Lower lobe of right lung (tissue), 2 donors: ENCODE results near the gene DENND2A. TPM values are rescaled to one million over a fixed set of nuclear protein-coding genes. Genes with fewer than 3 reads are reported as not detected.

Source experiments
- ATAC-seq, 2 donors: fragments of 200-7000 bp; cut with Tn5 transposase; one replicate each; pipeline ENCODE4 v1.9.1; 2020 to 2022; ENCODE audit warnings: mild to moderate bottlenecking in 2 of 2, moderate library complexity in 2 of 2
- DNase-seq: peaks from one replicate; pipeline ENCODE4 v3.0.0-alpha.2; 2020
- H3K27ac ChIP-seq: fragments of 200-600 bp; one replicate; pipeline ENCODE4 v1.8.0; 2022
- H3K27me3 ChIP-seq: fragments of 200-600 bp; one replicate; pipeline ENCODE4 v1.8.0; 2022; ENCODE audit warnings: low read depth
- H3K36me3 ChIP-seq: fragments of 200-600 bp; one replicate; pipeline ENCODE4 v1.8.0; 2022; ENCODE audit warnings: mild to moderate bottlenecking
- H3K4me1 ChIP-seq: fragments of 200-600 bp; one replicate; pipeline ENCODE4 v1.8.0; 2022
- H3K4me3 ChIP-seq: fragments of 200-600 bp; one replicate; pipeline ENCODE4 v1.8.0; 2022; ENCODE audit warnings: mild to moderate bottlenecking
- H3K9me3 ChIP-seq: fragments of 200-600 bp; one replicate; pipeline ENCODE4 v1.8.0; 2022
- CTCF ChIP-seq: fragments of 200-600 bp; IDR thresholded peaks from one replicate; pipeline ENCODE4 v1.8.0; 2022; ENCODE audit warnings: antibody characterized with exemption, mild to moderate bottlenecking
- intact Hi-C: fragments of 100-400 bp; cut with DNase I; formaldehyde crosslinking; loops from one replicate; pipeline ENCODE4 v1.11.0; 2022
- total RNA-seq: library from RNA; stranded (reverse); fragmentation: NEBNext Ultra II Directional; extraction: Animal tissue kit (Norgen Biotek cat#: 25700); gene quantifications from one replicate; pipeline ENCODE4 v1.2.1, GENCODE V29; 2021
- donor health status: DM: no; HTN: yes; CAD: no; lungs with severe emphysema.

Gene DENND2A
- total RNA-seq, 1 donor from 2014 or later, result 19.0 TPM

- Histone ChIP-seq H3K4me3 (no peak overlapping the region), H3K4me1 (no peaks in the 10 kb centered on the region), H3K27me3 (no peaks in the 10 kb centered on the region), H3K36me3 (no peaks in the 10 kb centered on the region), H3K27ac (no peak overlapping the region), H3K9me3 (no peaks in the 10 kb centered on the region)
- intact Hi-C loops, result no loop called here
- TF ChIP-seq CTCF, result no peak
- ATAC-seq, result no peak
- no peak for DNase-seq
Observed at GRCh38 chr7:140600341-140600740, 40.3 kb downstream of the DENND2A start.

GRCh38 chr7:140597428-140597949 is 43.1 kb downstream of the DENND2A start:
- no peaks in the 10 kb centered on the region for H3K36me3 ChIP-seq
- TF ChIP-seq CTCF, result no peak
- H3K9me3 ChIP-seq, result no peaks in the 10 kb centered on the region
- intact Hi-C loops, result no loop called here
- H3K4me1 ChIP-seq, result no peaks in the 10 kb centered on the region
- H3K27me3 ChIP-seq, result no peaks in the 10 kb centered on the region
- no peak overlapping the region for H3K27ac ChIP-seq
- ATAC-seq (no peak), DNase-seq (no peak)
- H3K4me3 ChIP-seq, result no peak overlapping the region

- ATAC-seq (no peak), DNase-seq (no peak)
- no peaks in the 10 kb centered on the region for H3K27me3 ChIP-seq
- no peak overlapping the region for H3K4me3 ChIP-seq
- no peak for TF ChIP-seq CTCF
- no peaks in the 10 kb centered on the region for H3K36me3 ChIP-seq
- intact Hi-C loops, result no loop called here
- no peaks in the 10 kb centered on the region for H3K4me1 ChIP-seq
- no peaks in the 10 kb centered on the region for H3K9me3 ChIP-seq
- H3K27ac ChIP-seq, result peak overlapping the region; percentile 28
Observed at GRCh38 chr7:140596519-140597427, 43.8 kb downstream of the DENND2A start.

GRCh38 chr7:140595468-140596092 is 45.0 kb downstream of the DENND2A start:
- no peaks in the 10 kb centered on the region for H3K4me1 ChIP-seq
- ATAC-seq (no peak), DNase-seq (no peak)
- H3K4me3 ChIP-seq, result no peak overlapping the region
- H3K27ac ChIP-seq, result no peak overlapping the region
- no peaks in the 10 kb centered on the region for H3K36me3 ChIP-seq
- H3K27me3 ChIP-seq, result no peaks in the 10 kb centered on the region
- intact Hi-C loops, result no loop called here
- H3K9me3 ChIP-seq, result no peaks in the 10 kb centered on the region
- no peak for TF ChIP-seq CTCF

- Histone ChIP-seq H3K36me3 (no peaks in the 10 kb centered on the region), H3K27me3 (no peaks in the 10 kb centered on the region), H3K27ac (no peak overlapping the region), H3K4me1 (no peaks in the 10 kb centered on the region), H3K4me3 (no peak overlapping the region), H3K9me3 (no peaks in the 10 kb centered on the region)
- DNase-seq, result no peak
- no peak for ATAC-seq
- no peak for TF ChIP-seq CTCF
- intact Hi-C loops, result no loop called here
Observed at GRCh38 chr7:140594131-140594691, 46.4 kb downstream of the DENND2A start.
